ENCODE measurements around the gene IL36A.

IL36A gene

GRCh38 chr2:113007250-113007649 lies 2.0 kb downstream of the IL36A start:
- no peak for DNase-seq (ENCODE audit: low read depth)

- DNase-seq (ENCODE audit: low read depth), result no peak
Measured at GRCh38 chr2:113009622-113010021, 4.4 kb downstream of the IL36A start.

DNA sequence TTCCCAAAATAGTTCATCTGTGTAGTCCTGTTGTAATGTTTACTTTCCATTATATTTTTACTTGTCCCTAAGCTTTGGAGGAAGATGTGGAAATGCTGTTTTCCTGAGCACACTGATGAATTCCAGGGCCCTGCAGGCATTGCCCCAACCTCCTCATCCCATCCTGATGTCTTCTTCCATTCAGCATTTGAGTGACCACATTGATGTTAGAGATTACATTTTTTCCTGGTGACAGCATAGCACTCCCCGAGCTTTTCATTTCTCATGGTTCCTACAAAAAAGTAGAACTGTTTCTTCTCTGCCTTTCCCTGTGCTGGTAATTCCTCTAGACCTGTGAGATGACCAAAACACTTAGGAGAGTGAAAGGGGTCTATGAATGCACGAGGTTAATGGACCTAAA lies 4.8 kb downstream of the IL36A start:
- peak; percentile 38 for DNase-seq (ENCODE audit: low read depth)

- no peak for DNase-seq (ENCODE audit: low read depth)
Measured at GRCh38 chr2:113011108-113011507, 5.8 kb downstream of the IL36A start.

DNA sequence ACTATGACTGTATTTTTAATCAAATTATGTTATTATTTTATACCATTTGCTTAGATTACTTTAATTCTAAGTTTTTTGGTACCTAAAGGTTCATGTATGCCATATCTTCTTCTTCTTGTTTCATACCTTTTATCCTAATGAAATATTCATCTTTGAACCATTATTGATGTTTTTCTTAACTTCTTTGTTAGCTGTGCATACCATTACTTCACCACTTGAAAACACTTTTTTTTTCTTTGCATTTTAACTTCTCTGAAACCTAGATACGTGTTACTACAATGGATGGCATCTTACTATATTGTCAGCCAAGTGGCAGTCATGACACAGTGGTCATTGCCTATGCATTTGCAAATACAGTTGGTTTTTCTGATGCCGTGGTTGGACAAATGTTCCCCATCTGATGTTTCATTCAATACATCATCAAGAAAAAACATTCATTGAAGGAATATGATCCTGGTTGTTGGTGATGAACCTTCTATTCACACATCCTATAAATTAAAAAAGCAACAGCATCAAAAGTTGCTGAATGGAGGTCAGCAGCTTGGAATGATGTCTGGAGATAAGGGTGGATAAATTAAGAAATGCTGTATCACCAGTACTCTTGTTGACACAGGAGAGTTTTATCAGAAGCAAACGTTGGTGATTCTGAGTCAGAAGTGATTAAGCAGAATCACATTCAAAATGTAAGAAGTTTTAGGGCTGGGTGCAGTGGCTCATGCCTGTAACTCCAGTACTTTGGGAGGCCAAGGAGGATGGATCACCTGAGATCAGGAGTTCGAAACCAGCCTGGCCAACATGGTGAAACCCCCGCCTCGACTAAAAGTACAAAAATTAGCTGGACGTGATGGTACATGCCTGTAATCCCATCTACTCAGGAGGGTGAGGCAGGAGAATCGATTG lies 7.4 kb downstream of the IL36A start:
- peak; percentile 69 for DNase-seq (ENCODE audit: low read depth)

- no peak for DNase-seq (ENCODE audit: low read depth)
Measured at GRCh38 chr2:113013336-113013661, 8.0 kb downstream of the IL36A start.

DNA sequence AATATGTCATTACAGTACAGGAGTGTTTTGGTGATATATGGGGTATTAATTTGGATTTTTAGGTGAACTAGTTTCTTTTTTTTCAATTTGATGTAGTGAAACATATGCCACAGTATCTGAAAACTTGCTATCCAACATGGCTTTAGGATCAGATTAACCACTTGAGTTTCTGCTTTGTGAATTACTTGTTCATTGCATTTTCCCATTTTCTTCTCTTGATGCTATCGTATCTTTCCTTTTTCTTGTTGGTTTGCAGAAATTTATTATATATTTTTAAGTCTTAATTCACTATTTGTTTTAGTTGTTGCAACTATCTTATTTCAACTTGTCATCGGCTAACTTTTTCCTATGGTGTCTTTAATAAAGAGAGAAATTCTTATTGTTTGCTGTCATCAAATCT lies 8.8 kb downstream of the IL36A start:
- DNase-seq (ENCODE audit: low read depth), result no peak

- DNase-seq (ENCODE audit: low read depth), result no peak
Measured at GRCh38 chr2:113015042-113015441, 9.8 kb downstream of the IL36A start.

DNA sequence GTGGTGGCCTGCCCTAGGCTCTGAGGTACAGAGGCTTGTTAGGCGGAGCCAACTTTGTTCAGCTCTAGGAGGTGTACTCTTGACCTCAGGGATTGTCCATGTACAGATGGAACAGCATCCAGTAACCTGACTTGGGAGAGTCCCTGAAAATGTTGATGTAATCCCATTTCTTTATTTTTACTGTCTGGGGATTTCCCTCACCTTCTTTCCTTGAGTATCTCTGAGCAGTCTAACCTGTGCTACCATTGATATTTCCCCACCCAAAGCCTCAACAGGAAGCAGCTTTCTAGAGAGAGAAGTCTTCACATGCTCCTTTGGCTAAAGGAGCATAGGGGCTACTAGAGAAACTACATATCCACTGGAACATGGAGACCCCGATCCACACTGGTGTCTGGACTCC lies 10.4 kb downstream of the IL36A start:
- no peak for DNase-seq (ENCODE audit: low read depth)

GRCh38 chr2:113018509-113018908 lies 13.2 kb downstream of the IL36A start:
- DNase-seq (ENCODE audit: low read depth), result no peak

- no peak for DNase-seq (ENCODE audit: low read depth)
Measured at GRCh38 chr2:113021312-113021711, 16.1 kb downstream of the IL36A start.

GRCh38 chr2:113024764-113025163 lies 19.5 kb downstream of the IL36A start:
- DNase-seq (ENCODE audit: low read depth), result no peak

DNA sequence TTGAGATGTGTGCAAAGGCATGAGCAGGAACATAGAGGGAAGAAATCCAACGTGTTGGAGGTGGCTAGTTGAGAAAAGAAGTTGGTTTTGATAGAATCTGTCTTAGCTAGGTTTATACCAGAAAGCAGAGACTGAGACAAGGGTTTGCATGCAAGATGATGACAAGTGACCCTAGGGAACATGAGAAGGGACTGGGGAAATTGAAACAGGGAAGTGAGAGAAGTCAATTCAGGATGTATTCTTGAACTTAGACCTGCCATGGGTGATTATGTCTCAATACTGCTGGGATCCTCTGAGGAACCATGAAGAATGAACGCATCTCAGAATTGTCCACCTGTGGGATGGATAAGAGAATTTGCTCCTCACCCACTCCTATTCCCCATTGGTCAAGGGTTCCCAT lies 20.5 kb downstream of the IL36A start:
- no peak for DNase-seq (ENCODE audit: low read depth)

- no peak for DNase-seq (ENCODE audit: low read depth)
Measured at GRCh38 chr2:113027691-113028090, 22.4 kb downstream of the IL36A start.

GRCh38 chr2:113028112-113028511 lies 22.9 kb downstream of the IL36A start:
- no peak for DNase-seq (ENCODE audit: low read depth)

DNA sequence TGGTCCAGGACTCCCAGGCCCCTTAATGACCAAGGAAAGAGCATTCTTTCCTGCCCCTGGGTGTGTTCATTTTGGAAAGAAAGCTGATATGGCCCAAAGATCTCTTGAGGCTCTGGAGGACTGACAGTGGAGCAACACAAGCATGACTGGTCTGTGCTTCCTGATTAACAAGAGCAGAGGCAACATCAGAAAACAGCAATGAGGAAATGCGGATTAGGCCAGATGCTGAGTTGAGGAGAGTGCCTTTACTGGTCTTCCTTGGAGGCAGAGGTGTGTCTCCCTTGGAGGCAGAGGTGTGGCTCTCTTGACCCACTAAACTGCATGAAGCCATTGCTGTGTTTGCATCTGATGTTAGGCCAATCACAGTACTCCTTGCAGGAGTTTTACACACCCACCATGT lies 27.5 kb downstream of the IL36A start:
- no peak for DNase-seq (ENCODE audit: low read depth)

DNA sequence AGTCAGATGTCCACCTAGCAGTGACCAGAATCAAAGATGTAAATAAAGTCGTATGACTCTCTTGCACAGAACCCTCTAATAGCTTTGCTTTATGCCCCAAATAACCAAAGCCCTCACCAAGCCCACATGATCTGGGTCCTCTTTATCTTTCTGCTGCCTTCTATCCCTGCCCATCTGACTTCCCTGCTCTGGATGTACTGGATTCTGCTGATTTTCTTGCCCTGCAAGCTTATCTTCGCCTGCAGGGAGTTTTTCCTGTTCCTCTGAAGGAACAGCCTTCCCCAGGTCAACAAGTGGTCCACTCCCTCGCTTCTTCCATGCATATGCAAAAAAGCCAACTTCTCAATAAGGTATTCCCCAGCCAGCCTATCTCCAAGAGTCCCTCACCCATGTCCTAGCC lies 28.8 kb downstream of the IL36A start:
- no peak for DNase-seq (ENCODE audit: low read depth)

DNA sequence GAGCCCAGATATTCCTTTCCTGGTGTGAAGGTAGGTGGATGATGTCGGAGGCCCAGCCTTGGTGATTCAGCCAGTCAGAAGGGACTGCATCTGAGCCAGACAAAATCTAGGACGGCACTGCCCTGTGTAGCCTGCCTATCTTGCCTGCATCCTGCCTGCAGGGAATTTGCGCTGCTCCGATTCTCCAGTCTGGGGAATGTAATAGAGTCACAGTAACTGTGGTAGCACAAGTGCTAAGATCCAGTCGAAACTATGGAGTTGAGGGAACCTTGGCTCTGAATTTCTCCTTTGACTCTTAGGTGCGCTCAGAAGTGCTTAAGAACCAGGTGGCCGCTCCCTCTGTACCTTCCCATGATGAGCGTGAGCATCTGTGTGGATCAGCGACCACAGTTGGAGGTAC lies 31.5 kb downstream of the IL36A start:
- DNase-seq (ENCODE audit: low read depth), result no peak

DNA sequence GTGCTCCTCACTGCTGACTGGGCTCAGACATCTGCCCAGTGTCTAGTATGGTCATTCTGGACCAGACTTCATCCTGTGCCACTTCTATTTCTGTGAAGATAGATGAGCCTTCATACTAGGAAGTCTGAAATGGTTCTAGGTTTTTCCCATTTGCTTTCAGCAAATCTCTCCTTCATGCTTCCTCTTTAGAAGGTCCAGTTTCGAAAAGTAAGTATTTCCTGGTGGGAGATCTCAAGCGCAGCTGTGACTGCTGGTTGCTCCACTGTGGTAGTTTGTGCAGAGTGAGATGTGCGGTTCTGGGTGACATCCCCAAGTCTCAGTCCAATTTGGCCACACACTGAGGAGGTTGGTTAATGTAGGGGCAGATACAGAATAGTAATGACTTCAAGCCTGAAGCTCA lies 33.0 kb downstream of the IL36A start:
- no peak for DNase-seq (ENCODE audit: low read depth)

- no peak for DNase-seq (ENCODE audit: low read depth)
Measured at GRCh38 chr2:113039158-113039557, 33.9 kb downstream of the IL36A start.

DNA sequence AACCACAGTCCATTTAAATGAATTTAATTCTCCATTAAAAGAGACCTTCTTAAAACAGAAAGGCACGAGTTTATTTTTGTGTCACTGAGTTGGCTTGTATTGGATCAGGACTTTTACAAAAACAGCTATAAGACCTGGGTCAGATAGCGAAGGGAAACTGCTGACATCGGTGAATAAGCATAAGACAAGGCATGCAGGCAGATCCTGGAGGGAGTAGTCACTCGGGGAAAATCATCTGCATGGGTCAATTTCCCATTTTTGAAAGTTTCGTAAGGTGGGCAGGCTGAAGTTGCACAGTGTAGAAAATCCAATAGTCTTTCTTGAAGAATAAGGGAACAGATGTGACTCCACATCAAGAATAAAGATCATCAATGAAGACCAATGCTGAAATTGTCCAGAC lies 34.5 kb downstream of the IL36A start:
- DNase-seq (ENCODE audit: low read depth), result no peak

DNA sequence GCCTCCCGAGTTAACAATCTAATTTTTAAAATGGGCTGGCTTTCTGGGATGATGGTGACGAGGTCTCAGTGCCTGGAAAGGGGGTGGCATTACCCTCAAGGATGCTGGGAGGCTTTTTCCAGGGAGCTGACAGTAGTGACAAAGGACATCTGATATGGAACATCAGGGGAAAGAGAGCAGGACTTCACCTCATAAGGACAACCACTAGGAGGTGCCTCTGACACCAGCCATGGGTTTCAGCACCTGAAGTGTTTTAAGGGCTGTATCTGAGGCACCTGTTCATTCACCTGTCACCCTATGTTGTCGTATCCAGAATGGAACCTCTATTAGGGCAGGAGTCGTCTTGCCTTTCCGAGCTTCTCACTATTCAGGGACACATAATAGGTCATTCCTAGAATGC lies 36.6 kb downstream of the IL36A start:
- no peak for DNase-seq (ENCODE audit: low read depth)

DNA sequence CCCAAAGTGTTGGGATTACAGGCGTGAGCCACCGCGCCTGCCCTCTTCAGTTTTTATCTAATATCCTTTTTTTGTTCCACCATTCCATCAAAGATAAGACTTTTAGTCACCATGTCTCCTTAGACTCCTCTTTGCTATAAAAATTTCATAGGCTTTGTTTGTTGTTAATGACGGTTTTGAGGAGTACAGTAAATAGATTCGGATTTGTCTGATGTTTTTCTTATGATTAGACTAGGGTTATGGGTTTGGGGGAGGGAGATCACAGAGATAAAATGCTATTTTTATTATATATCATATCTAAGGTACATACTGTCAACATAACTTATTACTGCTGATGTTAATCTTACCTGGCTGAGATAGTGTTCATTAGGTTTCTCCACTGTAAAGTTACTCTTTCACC lies 41.2 kb downstream of the IL36A start:
- DNase-seq (ENCODE audit: low read depth), result no peak

Data from HS-27A (cell line).